ENCODE results near the gene LRRC8C. TPM values are rescaled to one million over a fixed set of nuclear protein-coding genes. Genes with fewer than 3 reads are reported as not detected.
A peak's percentile ranks its signal among the peaks of the same experiment; 100 is the strongest.

Gene LRRC8C
- total RNA-seq, 1 donor from 2014 or later = 12.6 TPM

DNA sequence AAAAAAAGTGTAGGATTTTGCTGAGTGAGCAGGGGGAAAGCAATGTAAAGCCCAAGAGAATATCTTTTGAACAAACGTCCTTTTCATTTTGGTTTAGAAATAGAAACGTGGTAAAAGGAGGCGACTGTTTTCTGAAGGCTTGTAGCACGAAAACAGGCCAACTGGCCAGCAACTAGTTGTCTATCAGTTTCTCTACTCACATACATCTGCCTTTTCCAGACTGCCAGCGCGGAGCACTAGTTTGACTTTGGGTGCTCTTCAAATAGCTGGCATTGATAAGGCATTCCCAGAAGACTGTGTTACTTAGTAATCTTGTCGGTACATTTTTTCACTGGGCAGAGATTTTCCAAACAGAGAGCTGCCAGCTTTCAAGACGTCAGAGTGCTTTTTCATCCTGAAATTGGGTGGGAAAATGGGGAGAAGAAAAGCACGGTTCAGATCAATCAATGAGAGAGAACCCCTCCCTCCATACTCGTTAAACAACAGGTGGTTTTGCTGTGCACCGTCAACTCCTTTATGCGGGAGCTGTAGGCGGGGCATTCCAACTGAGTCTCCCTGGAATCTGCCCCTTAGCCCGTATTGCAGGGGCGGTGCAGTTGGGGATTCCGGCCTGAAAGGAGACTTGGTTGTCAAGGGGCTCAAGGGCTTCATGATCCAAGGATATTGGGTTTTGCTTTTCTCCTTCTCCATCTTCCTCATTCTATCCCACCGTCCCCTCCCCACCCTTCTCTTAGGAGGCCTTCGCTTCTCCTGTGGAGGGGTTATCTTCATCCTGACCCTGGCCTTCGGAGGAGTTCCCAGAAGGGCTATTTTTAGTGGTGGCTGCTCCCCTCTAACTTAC, 884 bp upstream of the LRRC8C start:
- DNase-seq = no peak

GRCh38 chr1:89633248-89633799, 404 bp downstream of the LRRC8C start:
- Histone ChIP-seq H3K27me3 (no peaks in the 10 kb centered on the region), H3K36me3 (no peaks in the 10 kb centered on the region), H3K9me3 (no peaks in the 10 kb centered on the region), H3K4me1 (peaks cover 9% of the 10 kb centered on the region), H3K27ac (peak overlapping the region; percentile 88), H3K4me3 (peak overlapping the region; percentile 93)
- peak; percentile 78 for ATAC-seq
- peak; percentile 81 for DNase-seq
- TF ChIP-seq CTCF (IDR thresholded peaks at IDR 0.05) = no peak
- intact Hi-C loops (cut with DNase I) = loop anchor here (5.0 kb wide), 1 partner anchor 129 kb away; no protein-coding TSS in a partner anchor

More for the DNA sequence above, 884 bp upstream of the LRRC8C start:
- peak overlapping the region; percentile 88 for H3K27ac ChIP-seq
- no peak for ATAC-seq
- peaks cover 9% of the 10 kb centered on the region for H3K4me1 ChIP-seq
- H3K27me3 ChIP-seq = no peaks in the 10 kb centered on the region
- no peaks in the 10 kb centered on the region for H3K36me3 ChIP-seq
- intact Hi-C loops (cut with DNase I) = loop anchor here (5.0 kb wide), 1 partner anchor 130 kb away; no protein-coding TSS in a partner anchor
- peak overlapping the region; percentile 93 for H3K4me3 ChIP-seq
- TF ChIP-seq CTCF (IDR thresholded peaks at IDR 0.05) = no peak
- no peaks in the 10 kb centered on the region for H3K9me3 ChIP-seq

DNA sequence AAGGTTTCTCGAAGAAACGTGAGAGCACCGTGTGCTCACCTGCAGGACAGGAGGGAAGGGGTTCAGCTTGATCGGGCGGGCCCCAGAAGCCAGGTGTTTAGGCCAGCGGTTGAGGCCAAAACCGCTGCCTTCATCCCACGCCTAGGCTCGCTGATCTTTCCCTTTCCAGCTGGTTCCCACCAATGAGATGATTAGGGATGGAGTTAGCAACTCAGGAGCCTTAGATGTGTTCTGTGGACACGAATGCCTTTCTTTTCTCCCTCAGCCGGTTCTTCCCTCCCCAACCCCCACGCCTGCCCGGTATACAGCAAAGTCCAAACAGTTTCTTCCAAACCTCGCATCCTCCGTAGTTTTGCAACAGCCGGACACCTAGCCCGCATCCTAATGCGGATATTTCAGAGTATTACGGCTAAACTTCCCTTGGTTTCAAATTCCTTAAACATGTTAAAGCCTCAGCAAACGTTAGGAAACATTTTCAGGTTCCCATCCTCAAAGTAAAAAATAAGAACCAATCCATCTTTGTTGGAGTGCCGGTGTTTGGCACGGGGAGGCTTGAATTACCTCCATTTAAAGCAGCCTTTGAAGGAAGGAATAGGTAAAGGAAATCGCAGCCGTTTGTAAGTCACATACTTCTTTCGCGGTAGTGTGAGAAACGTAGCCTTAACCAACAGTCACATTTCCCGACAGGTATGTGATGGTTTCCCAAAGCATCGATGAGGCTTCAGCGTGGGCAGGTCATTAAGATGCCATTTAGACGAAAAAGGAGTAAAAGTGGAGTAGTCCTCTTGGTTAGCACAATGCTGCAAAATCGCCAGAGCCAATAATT, 1.1 kb downstream of the LRRC8C start:
- Histone ChIP-seq H3K27me3 (no peaks in the 10 kb centered on the region), H3K4me3 (peak overlapping the region; percentile 93), H3K27ac (peak overlapping the region; percentile 88), H3K4me1 (peaks cover 9% of the 10 kb centered on the region), H3K36me3 (no peaks in the 10 kb centered on the region), H3K9me3 (no peaks in the 10 kb centered on the region)
- ATAC-seq = no peak
- TF ChIP-seq CTCF (IDR thresholded peaks at IDR 0.05) = no peak
- DNase-seq = no peak
- intact Hi-C loops (cut with DNase I) = loop anchor here (5.0 kb wide), 1 partner anchor 128 kb away; no protein-coding TSS in a partner anchor

DNA sequence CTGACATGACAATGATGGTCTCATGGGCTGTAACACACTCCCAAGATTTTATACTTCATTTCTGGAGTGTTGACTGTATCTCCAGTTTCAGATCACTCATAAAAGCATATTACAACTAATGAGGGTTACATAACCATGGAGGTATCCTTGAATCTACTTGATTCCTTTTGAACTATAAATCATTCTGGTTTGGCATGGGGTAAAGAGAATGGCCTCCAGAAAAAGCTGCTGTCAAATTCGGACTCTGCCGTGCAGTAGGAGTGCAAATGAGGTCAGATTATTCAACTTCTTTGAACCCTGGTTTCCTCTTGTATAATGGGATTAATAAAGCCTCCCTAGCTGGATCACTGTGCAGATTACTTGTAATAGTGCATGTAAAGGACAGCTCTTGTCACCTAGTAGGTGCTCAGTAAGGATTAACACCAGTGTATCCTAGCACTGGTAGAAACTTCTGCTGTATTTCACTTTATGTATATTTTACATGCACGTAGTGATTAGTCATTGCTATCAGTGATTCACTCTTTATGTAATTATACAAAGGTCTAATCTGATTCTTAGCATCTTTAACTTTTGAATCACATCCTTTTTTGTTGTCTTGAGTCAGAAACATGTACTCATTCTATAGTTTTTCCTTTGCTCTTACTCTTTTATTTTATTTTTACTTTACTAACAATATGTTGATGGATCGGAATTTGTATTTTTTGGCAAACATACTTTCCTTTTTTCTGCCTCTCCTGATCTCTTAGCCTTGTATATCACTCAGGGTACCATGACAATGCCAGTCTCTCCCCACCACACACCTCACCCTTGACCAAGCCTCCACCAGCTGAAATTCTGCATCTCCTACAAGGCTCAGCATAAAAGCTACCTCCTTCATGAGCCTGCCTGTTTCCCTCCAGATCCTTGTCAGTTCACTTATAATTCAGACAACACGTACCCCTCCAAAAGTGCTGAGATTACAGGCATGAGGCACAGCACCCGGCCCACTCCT, 3.2 kb downstream of the LRRC8C start:
- H3K36me3 ChIP-seq = no peaks in the 10 kb centered on the region
- no peak for TF ChIP-seq CTCF (IDR thresholded peaks at IDR 0.05)
- intact Hi-C loops (cut with DNase I) = no loop called here
- H3K4me3 ChIP-seq = no peak overlapping the region
- H3K27me3 ChIP-seq = no peaks in the 10 kb centered on the region
- ATAC-seq (no peak), DNase-seq (no peak)
- H3K27ac ChIP-seq = no peak overlapping the region
- no peaks in the 10 kb centered on the region for H3K9me3 ChIP-seq
- H3K4me1 ChIP-seq = peaks cover 9% of the 10 kb centered on the region

- Histone ChIP-seq H3K27me3 (no peaks in the 10 kb centered on the region), H3K36me3 (no peaks in the 10 kb centered on the region), H3K4me3 (no peak overlapping the region), H3K4me1 (peaks cover 3% of the 10 kb centered on the region), H3K9me3 (no peaks in the 10 kb centered on the region), H3K27ac (no peak overlapping the region)
- no peak for TF ChIP-seq CTCF (IDR thresholded peaks at IDR 0.05)
- DNase-seq = no peak
- intact Hi-C loops (cut with DNase I) = no loop called here
- ATAC-seq = no peak
Measured at GRCh38 chr1:89637496-89637895, 4.6 kb downstream of the LRRC8C start.

Measured in upper lobe of right lung (tissue), 1 donor.